Measurements from ENCODE around the gene COG4.

Gene COG4

DNA sequence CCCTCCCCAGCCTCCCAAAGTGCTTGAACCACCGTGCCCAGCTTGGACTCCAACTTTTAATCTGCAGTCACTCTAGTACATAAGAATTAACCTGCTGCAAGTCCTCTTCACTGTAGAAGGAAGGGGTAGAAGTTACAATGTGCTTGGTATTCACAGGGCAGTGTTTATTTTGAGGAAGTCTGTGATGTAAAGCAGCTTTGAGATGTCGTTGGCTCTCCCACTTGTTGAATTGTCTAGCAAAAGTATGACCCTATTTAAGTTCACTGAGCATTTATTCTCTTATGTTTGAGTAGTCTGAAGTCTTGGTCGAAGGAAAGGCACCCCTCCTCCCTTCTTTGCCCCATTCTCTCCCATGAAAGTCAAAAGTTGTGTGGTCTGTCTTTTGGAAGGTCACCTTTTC is 28.4 kb upstream of the COG4 start:
- Histone ChIP-seq H3K4me3 (ENCODE audit: low read depth in 1 of 2, low read length in 2 of 2) (no peak overlapping the region), H4K20me1 (ENCODE audit: insufficient read depth, low read length) (peaks cover 82% of the 10 kb centered on the region), H3K4me2 (ENCODE audit: insufficient read depth, low read length) (no peak overlapping the region), H3K9ac (ENCODE audit: low read depth, low read length) (no peak overlapping the region), H3K27ac (ENCODE audit: low read length) (no peak overlapping the region), H3K27me3 (ENCODE audit: insufficient read depth, low read length, poor library complexity) (no peaks in the 10 kb centered on the region), H3K9me3 (ENCODE audit: insufficient read depth, low read length, severe bottlenecking) (no peaks in the 10 kb centered on the region), H3K36me3 (ENCODE audit: insufficient read depth, low read length) (peaks cover 97% of the 10 kb centered on the region), H2AFZ (ENCODE audit: low read depth, low read length) (no peak overlapping the region), H3K79me2 (ENCODE audit: insufficient read depth, low read length) (peaks cover 88% of the 10 kb centered on the region), H3K4me1 (ENCODE audit: insufficient read depth, low read length) (no peaks in the 10 kb centered on the region)
- DNase-seq (no peak), ATAC-seq (ENCODE audit: insufficient read depth, low read depth) (no peak)
- no peak for TF ChIP-seq EZH2 (IDR thresholded peaks at IDR 0.05; ENCODE audit: borderline replicate concordance, low read depth, low read length, severe bottlenecking)
- TF ChIP-seq, protein P1, sequence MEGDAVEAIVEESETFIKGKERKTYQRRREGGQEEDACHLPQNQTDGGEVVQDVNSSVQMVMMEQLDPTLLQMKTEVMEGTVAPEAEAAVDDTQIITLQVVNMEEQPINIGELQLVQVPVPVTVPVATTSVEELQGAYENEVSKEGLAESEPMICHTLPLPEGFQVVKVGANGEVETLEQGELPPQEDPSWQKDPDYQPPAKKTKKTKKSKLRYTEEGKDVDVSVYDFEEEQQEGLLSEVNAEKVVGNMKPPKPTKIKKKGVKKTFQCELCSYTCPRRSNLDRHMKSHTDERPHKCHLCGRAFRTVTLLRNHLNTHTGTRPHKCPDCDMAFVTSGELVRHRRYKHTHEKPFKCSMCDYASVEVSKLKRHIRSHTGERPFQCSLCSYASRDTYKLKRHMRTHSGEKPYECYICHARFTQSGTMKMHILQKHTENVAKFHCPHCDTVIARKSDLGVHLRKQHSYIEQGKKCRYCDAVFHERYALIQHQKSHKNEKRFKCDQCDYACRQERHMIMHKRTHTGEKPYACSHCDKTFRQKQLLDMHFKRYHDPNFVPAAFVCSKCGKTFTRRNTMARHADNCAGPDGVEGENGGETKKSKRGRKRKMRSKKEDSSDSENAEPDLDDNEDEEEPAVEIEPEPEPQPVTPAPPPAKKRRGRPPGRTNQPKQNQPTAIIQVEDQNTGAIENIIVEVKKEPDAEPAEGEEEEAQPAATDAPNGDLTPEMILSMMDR (IDR thresholded peaks at IDR 0.05; ENCODE audit: borderline replicate concordance, extremely low read depth, low read length, poor library complexity, severe bottlenecking), result no peak

DNA sequence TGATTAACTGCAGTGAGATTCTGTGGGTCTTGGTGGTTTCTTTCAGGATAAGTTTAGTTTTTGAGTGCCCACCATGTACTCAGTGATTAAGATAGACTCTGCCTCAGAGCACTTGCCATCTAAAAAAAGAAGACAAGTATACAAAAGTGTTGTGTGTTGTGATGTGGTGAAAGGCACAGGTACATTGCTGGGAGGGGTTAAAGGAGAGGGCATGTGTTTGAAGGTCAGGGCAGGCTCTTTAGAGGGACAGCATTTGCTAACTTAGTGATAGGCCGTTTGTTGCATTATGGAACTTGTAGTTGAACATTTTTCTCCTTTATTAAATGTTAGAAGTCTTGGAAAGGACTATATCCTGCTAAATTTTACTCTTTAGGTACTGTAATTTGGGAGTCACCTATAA is 26.7 kb upstream of the COG4 start:
- H3K4me1 ChIP-seq (ENCODE audit: insufficient read depth, low read length), result no peaks in the 10 kb centered on the region
- peaks cover 97% of the 10 kb centered on the region for H3K36me3 ChIP-seq (ENCODE audit: insufficient read depth, low read length)
- no peak overlapping the region for H3K4me3 ChIP-seq (ENCODE audit: low read depth in 1 of 2, low read length in 2 of 2)
- no peak overlapping the region for H2AFZ ChIP-seq (ENCODE audit: low read depth, low read length)
- no peak overlapping the region for H3K9ac ChIP-seq (ENCODE audit: low read depth, low read length)
- no peak for DNase-seq
- H3K27me3 ChIP-seq (ENCODE audit: insufficient read depth, low read length, poor library complexity), result no peaks in the 10 kb centered on the region
- TF ChIP-seq, protein P1 (IDR thresholded peaks at IDR 0.05; ENCODE audit: borderline replicate concordance, extremely low read depth, low read length, poor library complexity, severe bottlenecking), result no peak
- TF ChIP-seq EZH2 (IDR thresholded peaks at IDR 0.05; ENCODE audit: borderline replicate concordance, low read depth, low read length, severe bottlenecking), result no peak
- H3K4me2 ChIP-seq (ENCODE audit: insufficient read depth, low read length), result no peak overlapping the region
- H3K9me3 ChIP-seq (ENCODE audit: insufficient read depth, low read length, severe bottlenecking), result no peaks in the 10 kb centered on the region
- H4K20me1 ChIP-seq (ENCODE audit: insufficient read depth, low read length), result peaks cover 87% of the 10 kb centered on the region
- peaks cover 91% of the 10 kb centered on the region for H3K79me2 ChIP-seq (ENCODE audit: insufficient read depth, low read length)
- no peak overlapping the region for H3K27ac ChIP-seq (ENCODE audit: low read length)
- no peak for ATAC-seq (ENCODE audit: insufficient read depth, low read depth)

- Histone ChIP-seq H3K27me3 (ENCODE audit: insufficient read depth, low read length, poor library complexity) (no peaks in the 10 kb centered on the region), H4K20me1 (ENCODE audit: insufficient read depth, low read length) (peaks cover 84% of the 10 kb centered on the region), H2AFZ (ENCODE audit: low read depth, low read length) (no peak overlapping the region), H3K4me2 (ENCODE audit: insufficient read depth, low read length) (no peak overlapping the region), H3K4me1 (ENCODE audit: insufficient read depth, low read length) (no peaks in the 10 kb centered on the region), H3K4me3 (ENCODE audit: low read depth in 1 of 2, low read length in 2 of 2) (no peak overlapping the region), H3K27ac (ENCODE audit: low read length) (no peak overlapping the region), H3K9me3 (ENCODE audit: insufficient read depth, low read length, severe bottlenecking) (no peaks in the 10 kb centered on the region), H3K36me3 (ENCODE audit: insufficient read depth, low read length) (peaks cover 97% of the 10 kb centered on the region), H3K9ac (ENCODE audit: low read depth, low read length) (no peak overlapping the region), H3K79me2 (ENCODE audit: insufficient read depth, low read length) (peaks cover 92% of the 10 kb centered on the region)
- ATAC-seq (ENCODE audit: insufficient read depth, low read depth), result no peak
- DNase-seq, result no peak
- TF ChIP-seq, protein P1 (IDR thresholded peaks at IDR 0.05; ENCODE audit: borderline replicate concordance, extremely low read depth, low read length, poor library complexity, severe bottlenecking), result no peak
- no peak for TF ChIP-seq EZH2 (IDR thresholded peaks at IDR 0.05; ENCODE audit: borderline replicate concordance, low read depth, low read length, severe bottlenecking)
Observed at GRCh38 chr16:70548936-70549335, 25.6 kb upstream of the COG4 start.

DNA sequence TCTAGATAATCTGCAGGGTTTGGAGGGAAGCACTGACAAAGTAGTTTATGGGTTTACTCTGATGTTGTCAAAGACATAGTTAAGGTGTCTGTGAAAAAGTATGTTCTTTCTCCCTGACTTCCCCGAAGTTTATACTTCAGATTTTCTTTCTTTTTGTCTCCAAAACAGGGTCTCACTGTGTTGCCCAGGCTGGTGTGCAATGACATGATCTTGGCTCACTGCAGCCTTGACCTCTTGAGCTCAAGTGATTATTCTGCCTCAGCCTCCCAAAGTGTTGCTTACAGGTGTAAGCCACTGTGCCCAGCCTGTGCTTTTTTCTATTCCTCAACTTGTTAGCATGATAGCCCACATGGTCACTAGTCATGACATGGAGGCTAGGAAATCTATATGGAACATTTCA is 21.2 kb upstream of the COG4 start:
- Histone ChIP-seq H3K27me3 (ENCODE audit: insufficient read depth, low read length, poor library complexity) (no peaks in the 10 kb centered on the region), H3K9ac (ENCODE audit: low read depth, low read length) (no peak overlapping the region), H4K20me1 (ENCODE audit: insufficient read depth, low read length) (peaks cover 73% of the 10 kb centered on the region), H2AFZ (ENCODE audit: low read depth, low read length) (no peak overlapping the region), H3K27ac (ENCODE audit: low read length) (no peak overlapping the region), H3K4me3 (ENCODE audit: low read depth in 1 of 2, low read length in 2 of 2) (no peak overlapping the region), H3K79me2 (ENCODE audit: insufficient read depth, low read length) (peaks cover 95% of the 10 kb centered on the region), H3K4me2 (ENCODE audit: insufficient read depth, low read length) (no peak overlapping the region), H3K36me3 (ENCODE audit: insufficient read depth, low read length) (peaks cover 97% of the 10 kb centered on the region), H3K4me1 (ENCODE audit: insufficient read depth, low read length) (no peaks in the 10 kb centered on the region), H3K9me3 (ENCODE audit: insufficient read depth, low read length, severe bottlenecking) (no peaks in the 10 kb centered on the region)
- TF ChIP-seq, protein P1 (IDR thresholded peaks at IDR 0.05; ENCODE audit: borderline replicate concordance, extremely low read depth, low read length, poor library complexity, severe bottlenecking), result no peak
- TF ChIP-seq EZH2 (IDR thresholded peaks at IDR 0.05; ENCODE audit: borderline replicate concordance, low read depth, low read length, severe bottlenecking), result no peak
- no peak for ATAC-seq (ENCODE audit: insufficient read depth, low read depth)
- DNase-seq, result no peak
